NOMO-1 (cell line): Measurements from ENCODE around the gene BSG.
A peak's percentile ranks its signal among the peaks of the same experiment; 100 is the strongest.

Experiments
- DNase-seq, 2 experiments: peaks; one replicate each; lab custom pipeline; 2025; ENCODE audit not compliant: unreplicated experiment in 2 of 2; lab: John Stamatoyannopoulos, UW

BSG gene

GRCh38 chr19:539429-540030 is 32.9 kb upstream of the BSG start:
- DNase-seq = no peak

- DNase-seq = no peak
These were observed 31.3 kb upstream of the BSG start for GRCh38 chr19:540867-541637.

GRCh38 chr19:541699-542098 is 30.7 kb upstream of the BSG start:
- no peak for DNase-seq

- no peak for DNase-seq
These were observed 30.1 kb upstream of the BSG start for GRCh38 chr19:542173-542866.

- no peak for DNase-seq
These were observed 28.3 kb upstream of the BSG start, which contains the start of gene GZMM for GRCh38 chr19:543910-544608. Gene GZMM (plus strand): TSS chr19:544053. CDS start chr19:544072, 19 bp downstream.

- no peak for DNase-seq
These were observed 25.3 kb upstream of the BSG start for GRCh38 chr19:547117-547516.

GRCh38 chr19:547836-548720 is 24.3 kb upstream of the BSG start:
- DNase-seq = no peak

- DNase-seq = no peak
These were observed 23.2 kb upstream of the BSG start for GRCh38 chr19:548886-549830.

GRCh38 chr19:554817-555216 is 17.6 kb upstream of the BSG start:
- no peak for DNase-seq

- DNase-seq = no peak
These were observed 17.0 kb upstream of the BSG start for GRCh38 chr19:555474-555808.

GRCh38 chr19:556611-557382 is 15.6 kb upstream of the BSG start:
- DNase-seq = no peak

- DNase-seq = no peak
These were observed 13.5 kb upstream of the BSG start for GRCh38 chr19:558770-559439.

GRCh38 chr19:560121-560520 is 12.3 kb upstream of the BSG start:
- no peak for DNase-seq

- peak; percentile 79 to 91 for DNase-seq
These were observed 6.0 kb upstream of the BSG start for GRCh38 chr19:566403-566802.

GRCh38 chr19:566844-567243 is 5.6 kb upstream of the BSG start:
- DNase-seq = no peak

GRCh38 chr19:567296-567900 is 5.0 kb upstream of the BSG start:
- DNase-seq = no peak

- DNase-seq = no peak
These were observed 2.1 kb upstream of the BSG start for GRCh38 chr19:570251-570686.
